IPS DF 4.7 (cell line): ENCODE measurements around the gene AGMO.
"Not testable (repeated sequence)": the region's sequence is repeated elsewhere in the genome, so short reads cannot be mapped to it uniquely, and the experiment has no call there.

ENCODE experiments used
- DNase-seq: peaks from one replicate; pipeline ENCODE4 v3.0.0-alpha.2; 2013; ENCODE audit warnings: low spot score; ENCODE audit errors: extremely low read depth

Gene AGMO

DNA sequence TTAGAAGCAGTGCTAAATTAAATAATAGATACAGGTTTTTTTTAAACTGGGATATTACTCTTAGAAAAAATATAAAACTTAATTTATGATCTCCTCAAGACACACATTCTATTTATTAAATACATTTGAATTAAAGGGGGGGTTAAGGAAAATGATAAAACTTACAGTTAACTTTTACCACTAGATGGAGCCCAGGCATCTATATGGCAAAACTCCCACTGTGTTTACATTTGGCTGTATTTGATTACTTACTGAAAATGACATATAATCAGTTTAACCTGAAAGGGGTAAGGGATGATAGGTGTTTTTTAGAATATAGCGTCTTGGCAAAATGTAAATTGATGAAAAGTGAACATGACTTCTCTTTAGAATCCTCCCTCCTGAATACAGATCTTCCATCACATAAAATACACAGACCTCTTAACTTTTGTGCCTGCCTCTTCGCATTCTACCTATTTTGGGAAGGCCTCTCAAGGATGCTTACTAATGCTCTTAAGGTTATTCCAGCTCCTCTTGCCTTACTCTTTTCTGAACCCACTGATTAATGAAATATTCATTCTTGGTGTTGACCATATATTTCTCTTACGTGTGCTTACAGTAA is 235.7 kb downstream of the AGMO start:
- peak; percentile 5 for DNase-seq

DNA sequence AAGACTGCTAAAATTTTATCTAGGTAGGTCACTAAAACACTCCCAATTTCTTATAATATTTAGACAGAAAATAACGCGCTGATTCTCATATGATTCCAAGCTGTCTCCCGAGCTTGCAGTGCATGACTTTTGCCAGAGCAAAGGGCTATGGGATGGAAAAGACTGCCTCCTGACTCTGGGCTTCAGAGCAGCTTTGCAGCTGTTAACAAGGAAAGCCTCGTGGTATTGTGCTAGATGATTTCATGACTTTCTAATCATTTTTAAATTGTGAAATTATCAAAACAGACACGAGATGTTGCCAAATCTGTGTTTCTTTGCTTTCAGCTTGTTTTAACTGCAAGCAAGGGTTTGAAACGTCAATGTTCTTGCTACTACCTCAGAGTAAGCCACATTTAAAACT is 238.3 kb downstream of the AGMO start:
- DNase-seq, result no peak

DNA sequence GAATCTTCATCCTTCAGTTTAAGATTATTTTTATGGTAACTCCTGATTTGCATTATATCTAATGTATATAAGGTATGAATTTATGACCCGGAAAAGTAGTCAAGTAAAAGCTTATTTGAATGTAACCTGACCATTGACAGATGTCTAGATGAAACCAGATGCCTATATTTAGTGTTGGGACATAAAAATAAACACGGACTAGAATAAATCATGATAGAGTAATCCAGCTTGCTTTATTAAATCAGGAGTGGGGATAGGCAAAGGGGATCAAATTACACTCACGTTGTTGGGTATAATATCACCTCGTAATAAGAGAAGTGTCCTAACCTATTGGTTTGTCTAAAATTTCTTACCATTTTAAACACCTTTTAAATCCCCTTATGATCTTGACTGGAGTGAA is 244.6 kb downstream of the AGMO start:
- no peak for DNase-seq

DNA sequence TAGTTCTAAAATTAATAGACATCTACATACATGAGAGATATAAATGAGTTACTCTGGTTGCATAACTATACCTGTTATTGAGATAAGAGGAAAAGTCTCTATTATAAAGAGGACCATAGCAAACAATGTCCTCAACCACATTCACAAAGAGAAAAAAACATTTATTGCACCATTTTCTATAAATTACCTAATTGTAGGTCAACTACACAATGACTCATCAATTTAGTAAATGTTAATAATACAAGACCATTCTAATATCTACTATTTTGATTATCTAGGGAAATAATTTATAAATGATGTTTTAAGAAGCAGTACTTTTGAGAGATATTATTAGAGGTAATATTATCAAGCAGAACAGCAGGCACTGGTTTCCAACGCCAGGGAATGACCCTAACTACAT is 246.1 kb downstream of the AGMO start:
- DNase-seq, result no peak

GRCh38 chr7:15314922-15315321 is 246.9 kb downstream of the AGMO start:
- no peak for DNase-seq

DNA sequence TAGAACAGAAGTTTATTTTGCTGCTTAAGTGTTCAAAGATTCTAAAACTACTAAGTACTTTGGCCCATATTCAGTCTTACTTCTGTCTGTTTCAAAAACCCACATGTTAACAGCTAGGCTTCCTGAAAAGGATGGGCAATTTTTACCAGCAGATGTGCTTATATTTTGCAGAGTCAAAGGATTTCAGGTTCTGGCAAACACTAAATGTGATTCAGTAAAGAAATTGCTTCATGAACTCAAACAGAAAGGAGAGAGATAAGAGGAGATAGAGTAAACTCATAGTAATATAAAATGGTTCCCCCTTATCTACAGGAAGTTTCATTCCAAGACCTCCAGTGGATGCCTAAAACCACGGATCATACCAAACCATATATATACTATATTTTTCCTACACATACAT is 248.5 kb downstream of the AGMO start:
- no peak for DNase-seq

DNA sequence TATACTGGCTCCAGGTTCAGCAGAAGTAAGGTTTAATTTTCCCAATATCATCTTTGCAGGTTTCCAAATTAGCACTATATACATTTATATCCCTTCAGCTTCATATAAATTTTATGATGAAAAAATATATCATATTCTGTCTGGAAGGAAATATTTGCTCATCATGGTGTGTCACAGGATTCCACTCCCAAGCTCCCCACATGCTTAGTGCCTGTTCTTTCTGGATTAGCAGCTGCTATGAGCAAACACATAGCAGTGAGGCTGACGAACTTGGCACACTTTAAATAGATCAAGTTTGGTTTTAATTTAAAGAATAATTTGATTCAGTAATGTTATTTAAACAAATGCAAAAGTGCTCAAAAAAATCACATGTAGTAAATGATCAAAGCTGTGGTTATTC is 251.9 kb downstream of the AGMO start:
- DNase-seq, result no peak

- DNase-seq, result no peak
Measured at GRCh38 chr7:15308821-15309220, 253.0 kb downstream of the AGMO start.

- no peak for DNase-seq
Measured at GRCh38 chr7:15306296-15306695, 255.5 kb downstream of the AGMO start.

- DNase-seq, result no peak
Measured at GRCh38 chr7:15305002-15305600, 256.7 kb downstream of the AGMO start.

DNA sequence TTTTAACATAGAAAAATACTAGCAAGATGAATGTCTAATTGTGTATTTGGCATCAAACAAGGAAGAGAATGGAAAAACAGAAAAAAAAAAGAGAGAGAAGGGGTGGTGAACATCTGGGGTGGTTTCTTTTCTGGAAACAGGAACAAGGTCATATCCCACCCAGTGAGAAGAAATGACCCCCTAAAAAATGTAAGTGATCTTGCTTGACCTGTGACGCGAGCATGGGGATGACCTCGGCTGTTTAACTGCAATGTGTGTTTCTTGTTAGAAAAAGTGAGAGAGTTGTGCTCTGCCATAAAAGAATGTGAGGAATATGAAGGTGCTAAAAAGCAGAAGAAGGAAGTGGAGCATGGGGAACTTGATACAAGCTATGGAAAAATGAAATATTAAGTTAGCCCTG is 258.5 kb downstream of the AGMO start:
- no peak for DNase-seq

- DNase-seq, result not testable (repeated sequence)
Measured at GRCh38 chr7:15300986-15301385, 260.8 kb downstream of the AGMO start.

DNA sequence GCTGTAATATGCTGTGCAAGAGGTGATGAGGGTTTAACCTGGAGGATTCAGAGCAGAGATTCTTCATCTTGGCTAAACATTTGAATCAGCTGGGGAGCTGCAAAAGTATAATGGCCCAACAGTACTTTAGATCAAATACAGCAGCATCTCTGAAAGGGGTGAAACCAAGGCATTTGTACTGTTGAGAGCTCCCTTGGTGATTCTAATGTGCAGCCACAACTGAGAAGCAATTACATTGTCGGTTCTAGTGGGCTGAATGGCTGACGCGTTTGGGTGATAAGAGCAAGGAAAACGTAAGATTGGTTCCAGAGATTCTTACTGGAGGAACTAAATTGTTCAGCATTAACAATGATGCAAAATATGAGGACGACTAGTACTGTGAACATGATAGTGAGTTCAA is 269.7 kb downstream of the AGMO start:
- DNase-seq, result no peak

DNA sequence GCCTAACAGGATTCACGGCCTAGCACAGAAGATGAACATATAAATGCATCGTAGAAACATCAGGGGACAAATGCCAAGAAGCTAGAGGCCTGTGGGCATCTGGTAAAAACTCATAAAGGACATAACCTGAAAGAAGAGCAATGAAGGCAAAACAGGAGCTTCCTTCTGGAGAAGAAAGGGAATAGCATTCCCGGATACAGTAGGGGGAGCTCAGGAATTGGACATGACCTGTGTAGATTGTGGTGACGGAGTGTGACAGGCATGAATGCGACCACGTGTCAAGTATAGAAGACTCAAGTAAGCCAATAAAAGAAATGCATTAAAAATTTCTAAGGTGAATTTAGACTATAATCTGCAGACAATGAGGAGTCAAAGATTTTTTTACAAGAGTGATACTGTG is 270.1 kb downstream of the AGMO start:
- DNase-seq, result no peak

- no peak for DNase-seq
Measured at GRCh38 chr7:15288741-15289140, 273.1 kb downstream of the AGMO start.

DNA sequence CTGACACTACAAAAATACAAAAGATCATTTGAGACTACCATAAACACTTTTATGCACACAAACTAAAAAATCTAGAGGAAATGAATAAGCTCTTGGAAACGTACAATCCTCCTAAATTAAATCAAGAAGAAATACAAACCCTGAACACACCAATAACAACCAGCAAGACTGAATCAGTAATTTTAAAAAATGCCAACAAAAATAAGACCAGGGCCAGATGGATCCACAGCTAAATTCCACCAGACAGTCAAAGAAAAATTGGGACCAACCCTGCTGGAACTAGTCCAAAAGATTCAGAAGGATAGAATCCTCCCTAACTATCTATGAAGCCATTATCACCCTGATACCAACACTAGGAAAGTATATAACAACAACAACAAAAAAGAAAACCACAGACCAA is 277.4 kb downstream of the AGMO start:
- DNase-seq, result no peak

GRCh38 chr7:15280078-15280733 is 281.6 kb downstream of the AGMO start:
- DNase-seq, result no peak

DNA sequence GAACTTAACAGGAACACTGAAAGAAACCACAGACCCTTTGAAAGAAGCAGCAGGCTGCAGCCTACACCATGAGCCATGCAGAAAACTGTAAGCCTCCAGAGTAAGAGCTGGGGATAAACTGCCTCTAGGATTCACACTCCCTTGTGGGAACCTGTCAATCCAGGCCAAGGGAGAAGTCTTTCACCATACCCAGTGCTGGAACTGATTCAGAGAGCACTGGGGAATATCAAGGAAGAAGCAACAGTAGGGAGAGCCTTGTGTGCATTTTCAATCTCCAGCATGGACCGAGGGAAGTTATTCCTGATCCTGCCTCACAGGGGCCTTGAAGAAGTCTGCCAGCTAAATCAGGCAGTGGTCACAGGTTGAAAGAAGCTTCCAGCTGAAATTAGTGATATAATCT is 282.2 kb downstream of the AGMO start:
- DNase-seq, result no peak

DNA sequence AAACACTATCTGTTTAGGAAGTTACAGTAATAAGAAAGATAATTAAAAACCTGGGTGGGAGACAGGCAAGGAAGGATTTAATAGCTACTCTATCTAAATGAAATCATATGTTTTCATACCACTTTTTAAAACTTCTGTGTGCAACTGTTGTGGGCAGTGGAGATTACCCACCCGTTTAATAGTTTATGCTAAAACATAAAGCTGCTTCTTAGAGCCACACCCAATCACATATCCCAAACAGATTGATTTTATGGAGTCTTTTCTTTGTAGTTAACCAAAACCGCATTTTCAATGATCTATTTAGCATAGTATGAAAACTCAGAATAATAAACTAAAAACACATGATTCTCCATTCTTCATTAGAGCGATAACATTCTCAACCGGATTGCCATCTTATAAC is 304.1 kb downstream of the AGMO start:
- DNase-seq, result no peak

- no peak for DNase-seq
Measured at GRCh38 chr7:15252181-15252580, 309.6 kb downstream of the AGMO start.

- DNase-seq, result no peak
Measured at GRCh38 chr7:15248514-15248913, 313.3 kb downstream of the AGMO start.

- DNase-seq, result no peak
Measured at GRCh38 chr7:15245831-15246230, 316.0 kb downstream of the AGMO start.

DNA sequence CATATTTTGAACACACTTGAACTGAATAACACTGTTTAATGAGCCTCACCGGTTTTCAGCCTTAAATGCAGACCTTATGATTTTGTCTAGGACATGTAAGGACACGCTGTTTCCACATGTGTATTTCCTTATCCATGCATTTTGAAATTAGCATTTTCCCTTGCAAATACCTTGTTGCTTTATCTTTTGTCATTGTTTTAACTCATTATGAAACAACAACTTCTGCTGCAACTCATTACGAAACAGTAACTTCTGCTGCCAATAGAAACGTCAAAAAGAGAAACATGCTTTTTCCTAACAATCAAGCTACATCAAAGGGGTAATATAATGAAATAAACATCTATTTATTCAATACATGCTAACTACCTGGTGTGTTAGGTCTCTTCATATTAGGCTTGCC is 322.0 kb downstream of the AGMO start:
- no peak for DNase-seq
